DLD1 (cell line): Measurements from ENCODE around the gene CAPZB.

ENCODE experiments used
- in situ Hi-C: cut with HindIII; loops from 2 replicates; pipeline ENCODE4 v1.10.0; 2017; ENCODE audit warnings: low sequenced_read_pairs

The CAPZB gene

GRCh38 chr1:19472174-19472573 lies 13.2 kb downstream of the CAPZB start:
- in situ Hi-C loops, result no loop called here

- in situ Hi-C loops, result loop anchor here (5.0 kb wide), 1 partner anchor 37 kb away; no protein-coding TSS in a partner anchor
These were observed 16.3 kb downstream of the CAPZB start for GRCh38 chr1:19469004-19469403.

- in situ Hi-C loops, result loop anchor here (5.0 kb wide), 1 partner anchor 36 kb away; no protein-coding TSS in a partner anchor
These were observed 16.9 kb downstream of the CAPZB start for GRCh38 chr1:19468397-19468956.

GRCh38 chr1:19467199-19468187 lies 17.8 kb downstream of the CAPZB start:
- in situ Hi-C loops, result loop anchor here (5.0 kb wide), 1 partner anchor 35 kb away; no protein-coding TSS in a partner anchor

- in situ Hi-C loops, result loop anchor here (5.0 kb wide), 1 partner anchor 34 kb away; no protein-coding TSS in a partner anchor
These were observed 19.2 kb downstream of the CAPZB start for GRCh38 chr1:19466112-19466561.

GRCh38 chr1:19465650-19466049 lies 19.7 kb downstream of the CAPZB start:
- in situ Hi-C loops, result loop anchor here (5.0 kb wide), 1 partner anchor 33 kb away; no protein-coding TSS in a partner anchor

- in situ Hi-C loops, result loop anchor here (5.0 kb wide), 1 partner anchor 33 kb away; no protein-coding TSS in a partner anchor
These were observed 20.2 kb downstream of the CAPZB start for GRCh38 chr1:19465123-19465522.

GRCh38 chr1:19464696-19465095 lies 20.6 kb downstream of the CAPZB start:
- in situ Hi-C loops, result loop anchor here (5.0 kb wide), 1 partner anchor 32 kb away; no protein-coding TSS in a partner anchor

- in situ Hi-C loops, result no loop called here
These were observed 21.9 kb downstream of the CAPZB start for GRCh38 chr1:19463504-19463803.

GRCh38 chr1:19462781-19463503 lies 22.4 kb downstream of the CAPZB start:
- in situ Hi-C loops, result no loop called here

GRCh38 chr1:19461220-19461554 lies 24.2 kb downstream of the CAPZB start:
- in situ Hi-C loops, result no loop called here

- in situ Hi-C loops, result no loop called here
These were observed 24.7 kb downstream of the CAPZB start for GRCh38 chr1:19460535-19461219.

GRCh38 chr1:19458815-19459417 lies 26.4 kb downstream of the CAPZB start:
- in situ Hi-C loops, result no loop called here

- in situ Hi-C loops, result no loop called here
These were observed 27.7 kb downstream of the CAPZB start for GRCh38 chr1:19457607-19458006.

GRCh38 chr1:19456968-19457441 lies 28.3 kb downstream of the CAPZB start:
- in situ Hi-C loops, result no loop called here

- in situ Hi-C loops, result no loop called here
These were observed 30.0 kb downstream of the CAPZB start for GRCh38 chr1:19455353-19455752.

GRCh38 chr1:19454265-19455146 lies 30.8 kb downstream of the CAPZB start:
- in situ Hi-C loops, result no loop called here

GRCh38 chr1:19453741-19454201 lies 31.6 kb downstream of the CAPZB start:
- in situ Hi-C loops, result no loop called here

- in situ Hi-C loops, result no loop called here
These were observed 33.1 kb downstream of the CAPZB start for GRCh38 chr1:19452221-19452663.
